GM12801 (cell line): ENCODE measurements around the gene NT5DC1.

Experiments used
- TF ChIP-seq, protein P1 (sequence below): IDR thresholded peaks from one replicate; pipeline ENCODE4 v1.5.1; 2011; ENCODE audit warnings: control low read depth; ENCODE audit not compliant: insufficient read length; ENCODE audit errors: extremely low read depth

Gene NT5DC1

DNA sequence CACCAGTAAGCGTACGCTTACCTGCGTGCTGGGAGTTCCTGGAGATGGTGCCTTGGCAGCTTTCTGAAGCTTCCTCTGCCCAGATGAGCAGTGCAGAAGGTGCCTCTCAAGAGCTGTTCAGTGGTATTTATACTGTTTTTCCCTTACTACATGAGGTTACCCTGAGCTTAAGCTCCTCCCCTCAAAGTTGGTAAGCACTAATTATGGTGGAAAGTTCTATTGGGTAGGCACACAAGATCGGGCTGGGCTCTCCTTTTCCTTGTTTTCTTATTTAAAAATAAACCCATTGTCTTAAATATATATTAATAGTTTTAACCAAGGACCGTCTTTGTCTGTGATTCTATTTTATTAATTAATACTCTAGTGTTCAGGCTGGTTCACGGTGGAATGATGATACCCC lies 25.4 kb downstream of the NT5DC1 start, which contains the start of gene COL10A1:
COL10A1 (minus strand) TSS at position 101 of the 400 bp plus-strand sequence. CDS start 640 bp downstream, outside the sequence.
- TF ChIP-seq, protein P1, sequence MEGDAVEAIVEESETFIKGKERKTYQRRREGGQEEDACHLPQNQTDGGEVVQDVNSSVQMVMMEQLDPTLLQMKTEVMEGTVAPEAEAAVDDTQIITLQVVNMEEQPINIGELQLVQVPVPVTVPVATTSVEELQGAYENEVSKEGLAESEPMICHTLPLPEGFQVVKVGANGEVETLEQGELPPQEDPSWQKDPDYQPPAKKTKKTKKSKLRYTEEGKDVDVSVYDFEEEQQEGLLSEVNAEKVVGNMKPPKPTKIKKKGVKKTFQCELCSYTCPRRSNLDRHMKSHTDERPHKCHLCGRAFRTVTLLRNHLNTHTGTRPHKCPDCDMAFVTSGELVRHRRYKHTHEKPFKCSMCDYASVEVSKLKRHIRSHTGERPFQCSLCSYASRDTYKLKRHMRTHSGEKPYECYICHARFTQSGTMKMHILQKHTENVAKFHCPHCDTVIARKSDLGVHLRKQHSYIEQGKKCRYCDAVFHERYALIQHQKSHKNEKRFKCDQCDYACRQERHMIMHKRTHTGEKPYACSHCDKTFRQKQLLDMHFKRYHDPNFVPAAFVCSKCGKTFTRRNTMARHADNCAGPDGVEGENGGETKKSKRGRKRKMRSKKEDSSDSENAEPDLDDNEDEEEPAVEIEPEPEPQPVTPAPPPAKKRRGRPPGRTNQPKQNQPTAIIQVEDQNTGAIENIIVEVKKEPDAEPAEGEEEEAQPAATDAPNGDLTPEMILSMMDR = no peak

DNA sequence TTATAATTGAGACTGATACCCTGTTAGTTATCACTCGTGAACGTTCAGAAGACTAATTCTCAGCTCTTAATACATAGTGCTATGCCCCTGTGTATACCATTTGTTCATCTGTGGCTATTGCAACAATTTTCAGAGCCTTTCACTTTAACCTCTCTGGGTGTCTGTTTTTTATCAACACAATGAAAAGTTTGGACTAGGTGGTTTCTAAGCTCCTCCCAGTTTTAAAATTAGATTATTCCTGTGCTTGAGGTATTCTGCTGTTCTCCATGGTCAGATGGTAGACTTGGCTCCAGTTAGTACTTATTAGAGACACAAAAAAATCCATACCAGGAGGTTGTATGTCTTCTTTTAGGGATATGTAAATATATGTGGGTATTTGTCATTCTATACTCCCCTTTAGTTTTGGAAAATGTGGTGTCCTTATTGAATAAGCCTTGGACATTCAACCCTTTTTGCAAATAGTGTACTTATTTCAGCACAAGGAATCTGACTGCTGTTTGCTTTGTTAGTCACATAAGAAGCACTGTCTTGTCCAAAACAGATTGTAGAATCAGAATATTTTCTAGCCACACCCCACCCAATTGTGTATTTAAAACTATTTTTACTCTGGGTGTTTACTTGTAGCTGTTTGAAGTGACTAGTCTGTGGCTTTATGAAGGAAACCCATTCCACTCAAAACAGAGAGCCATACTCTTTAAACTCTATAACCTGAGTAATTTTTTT lies 27.3 kb downstream of the NT5DC1 start:
- TF ChIP-seq, protein P1 = no peak

DNA sequence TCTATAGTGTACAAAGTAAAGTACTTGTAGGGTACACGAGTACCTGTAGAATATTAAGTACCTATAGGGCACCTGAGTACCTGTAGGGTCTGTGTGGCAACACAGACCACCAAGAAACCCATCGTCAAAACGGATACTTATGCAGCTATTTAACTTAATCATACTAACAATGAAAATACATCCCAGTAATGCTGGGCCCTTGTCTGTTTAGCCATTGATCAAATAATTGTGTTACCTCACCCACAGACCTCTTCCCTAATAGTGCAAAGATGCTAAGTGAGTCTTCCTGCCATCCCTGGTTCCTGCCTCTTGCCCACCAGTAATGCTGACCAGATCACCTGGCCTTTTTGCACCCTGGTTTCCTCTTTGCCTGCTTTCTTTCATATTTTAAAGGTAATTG lies 32.8 kb downstream of the NT5DC1 start:
- TF ChIP-seq, protein P1 = no peak

DNA sequence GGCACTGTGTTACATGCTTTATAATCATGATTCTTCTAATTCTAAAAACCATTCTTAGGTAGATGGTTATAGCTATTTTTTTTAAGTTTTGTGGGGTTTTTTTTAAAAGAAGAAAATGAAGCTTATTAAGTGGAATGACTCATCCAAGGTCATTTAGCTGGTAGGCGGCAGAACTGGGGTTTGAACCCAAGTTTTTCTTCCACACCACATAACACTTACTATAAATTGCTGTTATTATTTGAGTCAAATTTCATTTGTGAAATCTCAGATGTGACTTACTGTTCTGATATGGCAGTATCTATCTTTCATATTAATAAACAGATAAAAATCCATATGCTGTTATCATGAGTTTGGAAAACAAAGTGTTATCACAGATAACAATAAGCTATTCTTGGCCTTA lies 35.7 kb downstream of the NT5DC1 start:
- TF ChIP-seq, protein P1 = no peak

DNA sequence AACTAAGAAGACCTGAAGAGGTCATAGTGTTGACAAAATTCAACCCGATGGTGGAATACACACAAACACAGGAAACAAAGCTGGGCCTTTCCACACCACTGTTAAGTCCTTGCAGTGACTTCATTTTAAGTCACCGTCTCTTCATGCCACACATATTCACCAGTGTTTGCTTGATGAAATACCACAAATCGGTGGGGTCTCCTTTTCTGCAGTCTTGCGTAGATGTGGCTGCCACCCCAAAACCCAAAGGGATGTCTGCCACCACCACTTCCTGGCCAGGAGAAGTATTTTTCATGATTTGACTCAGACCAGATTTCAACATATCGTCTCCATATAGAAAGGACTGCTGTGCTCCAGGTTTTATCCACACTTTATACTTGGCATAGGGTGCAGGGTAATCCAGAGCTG lies 36.3 kb downstream of the NT5DC1 start:
- TF ChIP-seq, protein P1 = no peak

DNA sequence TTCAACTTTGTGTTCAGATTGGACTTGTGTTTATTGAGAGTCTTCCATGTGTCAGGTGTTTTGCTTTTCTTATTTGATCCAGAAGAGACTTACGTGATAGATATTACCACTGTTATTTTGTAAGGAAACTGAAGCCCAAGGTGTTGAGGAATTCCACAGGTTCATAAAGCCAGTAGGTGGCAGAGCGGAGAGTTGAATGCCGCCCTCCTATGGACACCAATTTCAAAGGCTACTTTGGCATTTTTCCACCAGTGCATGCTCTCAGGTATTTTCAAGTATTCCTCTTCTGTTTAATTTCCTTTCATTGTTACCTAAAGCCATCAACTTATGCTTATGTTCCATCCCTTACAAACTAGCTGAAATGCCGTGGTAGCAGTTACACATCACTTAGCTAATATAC lies 39.3 kb downstream of the NT5DC1 start:
- TF ChIP-seq, protein P1 = no peak

DNA sequence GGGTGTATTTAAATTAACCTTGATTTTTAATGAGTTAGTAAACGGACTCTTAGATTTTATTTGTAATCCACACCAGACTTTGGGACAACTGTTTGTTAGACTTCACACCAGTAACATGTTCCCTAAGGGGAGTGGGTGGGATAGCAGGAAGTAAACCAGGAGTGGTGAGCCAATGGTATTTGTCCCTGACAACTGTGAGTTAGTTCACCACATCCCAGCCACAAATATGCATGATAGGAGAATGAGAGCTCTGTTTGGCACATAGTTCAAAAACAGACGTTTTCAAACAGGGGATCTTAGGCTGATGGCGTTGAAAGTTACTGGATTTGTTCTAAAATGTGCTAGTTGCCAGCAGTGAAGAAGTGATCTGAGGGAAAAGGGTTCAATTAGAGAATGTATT lies 44.0 kb downstream of the NT5DC1 start:
- TF ChIP-seq, protein P1 = no peak
